A673 (cell line): ENCODE results near the gene LY86. TPM values are rescaled to one million over a fixed set of nuclear protein-coding genes. Genes with fewer than 3 reads are reported as not detected.

Experiments
- BruUV-seq: library from RNA; stranded (reverse); fragments of 400-500 nt; replicated peaks from 2 replicates; lab custom pipeline; 2021; lab: Mats Ljungman, UMichigan
- CTCF ChIA-PET: fragments of 300-600 bp; sonication (Branson Sonifier 250); formaldehyde crosslinking; loops from one replicate; lab custom pipeline; 2022; ENCODE audit warnings: antibody characterized with exemption; lab: Charles Lee
- POLR2A ChIA-PET: fragments of 300-600 bp; sonication (Branson Sonifier 250); formaldehyde crosslinking; loops from one replicate; lab custom pipeline; 2022; ENCODE audit warnings: antibody characterized with exemption; ENCODE audit not compliant: low non-redundant PET; lab: Charles Lee
- DNase-seq: peaks from one replicate; pipeline ENCODE4 v3.0.0-alpha.2; 2015; ENCODE audit warnings: low spot score
- H3K27ac ChIP-seq: fragments of 200-600 bp; sonication (generic); 2 replicates; pipeline ENCODE4 v1.5.1; 2016; ENCODE audit warnings: mixed run types, low read depth, mild to moderate bottlenecking, mixed read lengths, antibody characterized with exemption, low read length; ENCODE audit not compliant: poor library complexity, severe bottlenecking
- H3K27me3 ChIP-seq: fragments of 200-600 bp; sonication (generic); replicated peaks from 2 replicates; pipeline ENCODE4 v1.6.1; 2017; ENCODE audit warnings: mixed run types, low read depth, mild to moderate bottlenecking, mixed read lengths, antibody characterized with exemption, low read length; ENCODE audit not compliant: insufficient read depth, poor library complexity
- H3K36me3 ChIP-seq: fragments of 200-600 bp; sonication (generic); 2 replicates; pipeline ENCODE4 v1.6.1; 2016; ENCODE audit warnings: mixed run types, mild to moderate bottlenecking, mixed read lengths, antibody characterized with exemption, low read length; ENCODE audit not compliant: insufficient read depth, poor library complexity, severe bottlenecking
- H3K4me1 ChIP-seq: fragments of 200-600 bp; sonication (generic); 2 replicates; pipeline ENCODE4 v1.6.1; 2017; ENCODE audit warnings: mixed run types, mild to moderate bottlenecking, mixed read lengths, antibody characterized with exemption, low read length; ENCODE audit not compliant: insufficient read depth, poor library complexity, severe bottlenecking
- H3K4me3 ChIP-seq: fragments of 200-600 bp; sonication (generic); 2 replicates; pipeline ENCODE4 v1.5.1; 2016; ENCODE audit warnings: low read depth, mixed run types, mild to moderate bottlenecking, mixed read lengths, low read length; ENCODE audit not compliant: poor library complexity, severe bottlenecking
- H3K9me3 ChIP-seq: fragments of 200-600 bp; sonication (generic); 2 replicates; pipeline ENCODE4 v1.6.1; 2016; ENCODE audit warnings: mixed run types, low read depth, mild to moderate bottlenecking, mixed read lengths, antibody characterized with exemption, low read length; ENCODE audit not compliant: poor library complexity, severe bottlenecking
- CTCF ChIP-seq: fragments of 300-800, 200-600 bp; sonication (generic); conservative IDR thresholded peaks from 2 replicates; pipeline ENCODE4 v1.5.1; 2017; ENCODE audit warnings: low read depth, mild to moderate bottlenecking, antibody characterized with exemption, low read length, moderate library complexity, mixed read lengths
- EZH2 ChIP-seq: fragments of 200-600 bp; sonication (generic); IDR thresholded peaks from 2 replicates; pipeline ENCODE4 v1.6.1; 2017; ENCODE audit warnings: borderline replicate concordance, low read depth, mild to moderate bottlenecking, mixed read lengths, antibody characterized with exemption, low read length; ENCODE audit not compliant: poor library complexity, severe bottlenecking
- intact Hi-C: fragments of 100-400 bp; cut with micrococcal nuclease; formaldehyde crosslinking; loops from one replicate; pipeline ENCODE4 v1.10.0; 2022; ENCODE audit not compliant: unreplicated experiment
- total RNA-seq: library from RNA; stranded (reverse); gene quantifications from 2 replicates; pipeline ENCODE4 v1.2.3, GENCODE V29; 2021

LY86 gene
- total RNA-seq, 1 experiment from 2014 or later: not detected

DNA sequence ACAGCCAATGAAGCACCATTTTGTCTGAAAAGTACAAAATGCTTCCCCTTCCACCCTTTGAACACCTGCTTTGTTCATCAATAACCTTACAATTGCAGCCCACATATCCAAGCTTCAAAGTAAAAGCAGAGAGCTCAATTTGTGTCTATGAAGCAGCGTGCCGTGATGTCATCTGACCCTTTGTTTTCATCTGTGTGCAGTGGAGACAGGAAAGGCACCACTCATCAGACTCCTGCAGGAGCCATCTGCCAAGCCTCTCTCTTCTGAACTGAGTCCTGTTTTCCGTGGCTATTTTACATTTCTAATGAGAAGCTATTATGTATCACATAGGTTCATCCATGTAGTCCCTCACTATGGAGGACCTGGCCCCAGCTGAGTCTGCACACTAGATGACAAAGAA, 7.5 kb upstream of the LY86 start:
- ChIA-PET POLR2A (no interaction called here), CTCF (no interaction called here)
- intact Hi-C loops: no loop called here
- Histone ChIP-seq H3K9me3 (no peaks in the 10 kb centered on the region), H3K27ac (no peak overlapping the region), H3K27me3 (no peaks in the 10 kb centered on the region), H3K4me1 (no peaks in the 10 kb centered on the region), H3K36me3 (no peaks in the 10 kb centered on the region), H3K4me3 (no peak overlapping the region)
- TF ChIP-seq CTCF (no peak), EZH2 (no peak)
- no peak for DNase-seq
- BruUV-seq: no TSS peak

DNA sequence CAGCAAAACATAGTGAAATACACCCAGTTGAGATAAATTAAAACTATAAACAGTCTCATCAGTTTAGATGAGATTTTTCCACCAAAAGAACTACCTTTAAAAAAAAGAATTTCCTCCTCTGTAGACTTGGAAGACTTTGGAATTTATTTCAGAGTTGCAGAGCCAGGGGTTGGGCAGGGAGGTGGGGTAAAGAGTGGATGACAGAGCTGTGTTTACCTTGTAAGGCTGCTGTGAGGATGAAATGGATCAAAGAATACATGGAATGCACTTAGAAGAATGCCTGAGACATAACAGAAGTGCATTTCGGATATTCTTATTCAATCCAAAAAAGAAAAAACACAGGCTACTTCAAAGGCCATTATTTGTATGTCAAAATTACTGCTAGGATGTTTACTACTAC, 6.4 kb upstream of the LY86 start:
- Histone ChIP-seq H3K36me3 (no peaks in the 10 kb centered on the region), H3K27ac (no peak overlapping the region), H3K4me3 (no peak overlapping the region), H3K9me3 (no peaks in the 10 kb centered on the region), H3K4me1 (no peaks in the 10 kb centered on the region), H3K27me3 (no peaks in the 10 kb centered on the region)
- TF ChIP-seq EZH2 (no peak), CTCF (no peak)
- no TSS peak for BruUV-seq
- ChIA-PET CTCF (no interaction called here), POLR2A (no interaction called here)
- DNase-seq: no peak
- intact Hi-C loops: no loop called here

DNA sequence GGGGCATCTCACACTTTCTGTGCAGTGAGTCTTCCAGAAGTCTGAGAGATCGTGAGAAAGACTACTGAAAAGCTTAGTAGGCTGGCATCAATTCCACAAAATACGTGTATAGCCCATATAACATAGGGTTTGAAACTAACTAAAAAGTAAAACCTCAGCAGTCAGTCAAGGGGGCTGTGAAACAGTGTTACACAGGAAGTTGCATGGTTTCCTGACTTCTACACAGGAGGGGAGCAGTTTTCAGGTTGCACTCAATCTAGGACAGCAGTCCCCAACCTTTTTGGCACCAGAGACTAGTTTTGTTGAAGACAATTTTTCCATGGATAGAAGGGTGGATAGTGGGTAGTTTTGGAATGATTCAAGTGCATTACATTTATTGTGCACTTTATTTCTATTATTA, 4.7 kb upstream of the LY86 start:
- BruUV-seq: no TSS peak
- TF ChIP-seq CTCF (no peak), EZH2 (no peak)

More for the DNA sequence above, 4.7 kb upstream of the LY86 start:
- H3K4me3 ChIP-seq: no peak overlapping the region
- intact Hi-C loops: no loop called here
- no peak overlapping the region for H3K27ac ChIP-seq
- DNase-seq: peak; percentile 37
- ChIA-PET CTCF (no interaction called here), POLR2A (no interaction called here)
- H3K36me3 ChIP-seq: no peaks in the 10 kb centered on the region
- no peaks in the 10 kb centered on the region for H3K9me3 ChIP-seq
- H3K27me3 ChIP-seq: no peaks in the 10 kb centered on the region
- no peaks in the 10 kb centered on the region for H3K4me1 ChIP-seq
